Fibroblast of the conjunctiva (primary cell): ENCODE results near the gene KLHL29.

ENCODE experiments used
- DNase-seq: peaks from one replicate; pipeline ENCODE4 v3.0.0-alpha.2; 2010; ENCODE audit warnings: low read depth

Gene KLHL29

DNA sequence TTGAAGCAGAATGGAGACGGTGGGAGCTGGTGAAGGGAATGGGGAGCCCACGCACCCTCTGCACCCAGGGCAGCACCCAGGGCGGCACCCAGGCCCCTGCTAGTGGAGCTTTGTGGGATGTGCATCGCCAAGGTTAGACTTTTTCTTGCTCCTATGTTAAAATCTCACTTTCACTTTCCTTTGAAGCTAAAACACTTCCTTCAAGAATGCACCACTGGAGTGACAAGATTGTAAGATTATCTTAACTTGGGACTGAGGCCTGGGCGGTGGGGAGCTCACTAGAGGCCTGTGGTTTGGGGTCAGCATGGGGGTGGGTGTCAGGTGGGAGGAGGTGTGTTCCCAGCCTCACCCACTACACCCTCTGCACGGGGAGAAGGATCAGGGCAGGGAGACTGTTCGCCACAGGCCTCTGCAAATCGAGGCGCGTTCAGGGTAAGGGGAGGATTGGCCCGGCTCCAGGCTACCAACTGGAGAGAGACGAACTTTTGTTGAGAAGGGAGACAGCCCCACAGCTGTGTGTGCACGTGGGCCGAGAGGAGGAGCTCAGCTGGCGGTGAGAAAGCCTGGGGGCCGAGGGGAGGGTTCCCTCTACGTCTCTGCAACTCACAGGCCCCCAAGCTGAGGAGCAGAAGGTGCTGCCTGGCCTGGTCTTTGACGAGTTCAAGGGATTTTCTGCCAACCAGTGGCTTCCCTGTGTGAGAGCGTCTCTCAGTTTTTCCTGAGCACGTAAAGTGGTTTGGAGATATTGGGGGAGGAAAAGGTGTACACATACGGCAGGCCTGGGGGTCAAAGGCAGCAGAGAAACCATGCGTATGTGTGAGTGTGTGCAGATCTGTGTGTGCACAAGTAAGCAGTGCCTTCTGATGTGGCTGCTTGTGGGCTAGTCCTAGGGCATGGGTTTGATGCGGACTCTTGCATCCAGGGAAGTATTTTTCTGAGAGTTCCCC is 147.7 kb downstream of the KLHL29 start:
- DNase-seq, result no peak

DNA sequence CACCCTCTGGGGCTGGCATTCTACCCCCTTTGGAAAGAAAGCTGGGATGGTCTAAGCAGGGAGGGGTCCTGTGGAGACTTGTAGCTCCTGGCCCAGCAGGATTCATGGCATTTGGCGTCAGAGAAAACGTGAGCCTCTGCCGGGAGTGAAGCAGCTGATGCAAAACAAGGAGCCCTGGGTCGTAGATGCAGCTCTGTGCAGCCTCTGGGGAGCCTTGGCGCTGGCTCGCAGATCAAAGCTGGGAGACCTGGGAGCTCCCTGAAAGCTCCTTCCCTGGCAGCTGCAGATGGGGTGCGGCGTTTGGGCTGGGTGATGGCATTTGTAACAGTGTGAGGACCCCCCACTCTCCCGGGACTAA is 148.3 kb downstream of the KLHL29 start:
- no peak for DNase-seq

DNA sequence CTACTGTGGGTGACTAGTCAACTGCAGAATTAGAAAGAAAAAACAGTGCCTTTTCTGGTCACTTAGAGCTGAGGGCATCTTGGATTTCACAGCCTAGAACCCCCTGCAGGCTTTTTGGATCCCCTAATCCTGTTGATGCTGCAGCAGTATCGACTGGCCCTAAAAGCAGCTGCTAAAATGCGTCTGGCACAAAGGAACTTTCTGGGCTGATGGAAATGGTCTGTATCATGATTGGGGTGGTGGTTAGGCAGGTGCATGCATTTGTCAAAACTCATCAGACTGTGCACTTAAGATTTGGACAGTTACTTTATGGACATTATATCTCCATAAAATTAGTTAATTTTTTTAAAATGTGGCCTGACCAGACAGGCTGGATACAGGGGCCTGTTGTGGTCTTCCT is 149.8 kb downstream of the KLHL29 start:
- DNase-seq, result no peak

DNA sequence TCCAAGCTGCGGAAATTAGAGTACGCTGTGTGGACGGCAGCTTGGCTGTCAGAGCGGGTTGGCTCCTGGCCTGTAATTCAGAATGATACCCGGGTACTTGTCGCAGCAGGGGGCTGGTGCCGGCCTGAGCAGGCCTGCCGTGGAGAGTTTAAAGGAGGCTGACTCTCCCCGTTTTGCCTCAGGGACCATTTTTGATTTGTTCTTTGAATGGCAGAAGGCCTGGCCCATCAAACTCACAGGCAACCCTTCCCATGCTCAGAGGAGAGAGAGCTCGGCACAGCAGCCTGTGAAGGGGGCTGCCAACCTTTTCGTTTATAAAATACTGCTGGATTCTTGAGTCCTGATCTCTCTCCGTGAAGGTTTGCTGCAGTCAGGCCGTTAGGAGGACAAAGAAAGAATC is 151.3 kb downstream of the KLHL29 start:
- no peak for DNase-seq

DNA sequence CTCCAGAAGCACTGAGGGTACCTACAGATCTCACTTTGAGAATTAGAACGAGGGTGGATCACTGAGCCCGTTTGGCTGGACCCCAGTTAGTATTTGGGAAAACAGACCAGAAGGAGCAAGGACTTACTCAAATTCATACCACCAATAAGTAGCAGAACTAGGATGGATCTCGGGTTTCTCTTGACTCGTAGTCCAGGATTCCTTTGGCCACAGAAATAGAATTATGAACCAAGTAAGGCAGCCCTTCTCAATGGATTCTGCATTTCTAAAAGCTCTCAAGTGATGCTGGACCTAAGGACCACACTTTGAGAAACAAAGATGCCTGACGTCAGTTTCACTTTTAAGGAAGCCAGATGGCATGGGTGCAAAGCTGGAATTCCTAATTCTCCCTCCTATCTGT is 153.0 kb downstream of the KLHL29 start:
- no peak for DNase-seq

DNA sequence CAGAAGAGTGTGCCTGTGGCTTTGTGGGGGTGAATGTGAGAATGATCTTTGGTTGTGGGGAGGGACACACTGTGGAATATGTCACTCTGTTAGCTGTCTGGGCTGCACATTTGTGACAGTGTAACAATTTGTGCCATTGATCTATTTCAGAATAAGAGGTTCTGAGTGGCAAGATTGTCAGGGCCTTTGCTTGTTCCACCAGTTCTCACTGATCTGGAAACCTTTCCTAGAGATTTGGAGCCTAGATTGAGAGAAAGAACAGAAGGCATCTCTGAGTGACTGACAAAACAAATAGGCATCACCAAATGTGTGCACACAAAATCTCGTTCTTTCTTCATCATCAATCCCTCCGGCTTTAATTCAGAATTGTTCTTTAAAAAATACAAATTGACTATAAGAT is 153.6 kb downstream of the KLHL29 start:
- no peak for DNase-seq

DNA sequence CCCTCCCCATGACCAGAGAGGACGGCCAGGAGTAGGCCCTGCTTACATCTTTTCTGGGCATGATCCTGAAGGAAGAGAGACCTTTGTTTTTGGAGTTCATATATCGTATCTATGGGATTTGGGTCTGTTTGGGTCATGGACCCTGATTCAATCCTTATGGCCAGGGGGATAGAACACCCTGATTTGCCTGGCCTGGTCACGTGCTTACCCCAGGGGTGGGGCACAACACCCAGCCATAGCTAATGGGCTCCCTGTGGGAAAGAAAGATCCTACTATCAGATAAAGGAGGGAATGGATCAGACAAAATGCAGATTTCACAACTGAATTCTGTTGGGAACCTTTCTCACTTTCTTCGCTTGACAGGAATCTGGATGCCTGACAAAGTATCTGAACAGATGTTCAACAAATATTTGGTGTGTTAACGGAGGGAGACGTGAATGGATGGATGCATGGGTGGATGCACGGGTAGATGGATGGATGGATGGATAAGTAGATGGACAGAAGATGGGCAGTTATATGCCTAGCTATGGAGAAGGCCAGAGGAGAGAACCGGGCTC is 155.9 kb downstream of the KLHL29 start:
- DNase-seq, result no peak

DNA sequence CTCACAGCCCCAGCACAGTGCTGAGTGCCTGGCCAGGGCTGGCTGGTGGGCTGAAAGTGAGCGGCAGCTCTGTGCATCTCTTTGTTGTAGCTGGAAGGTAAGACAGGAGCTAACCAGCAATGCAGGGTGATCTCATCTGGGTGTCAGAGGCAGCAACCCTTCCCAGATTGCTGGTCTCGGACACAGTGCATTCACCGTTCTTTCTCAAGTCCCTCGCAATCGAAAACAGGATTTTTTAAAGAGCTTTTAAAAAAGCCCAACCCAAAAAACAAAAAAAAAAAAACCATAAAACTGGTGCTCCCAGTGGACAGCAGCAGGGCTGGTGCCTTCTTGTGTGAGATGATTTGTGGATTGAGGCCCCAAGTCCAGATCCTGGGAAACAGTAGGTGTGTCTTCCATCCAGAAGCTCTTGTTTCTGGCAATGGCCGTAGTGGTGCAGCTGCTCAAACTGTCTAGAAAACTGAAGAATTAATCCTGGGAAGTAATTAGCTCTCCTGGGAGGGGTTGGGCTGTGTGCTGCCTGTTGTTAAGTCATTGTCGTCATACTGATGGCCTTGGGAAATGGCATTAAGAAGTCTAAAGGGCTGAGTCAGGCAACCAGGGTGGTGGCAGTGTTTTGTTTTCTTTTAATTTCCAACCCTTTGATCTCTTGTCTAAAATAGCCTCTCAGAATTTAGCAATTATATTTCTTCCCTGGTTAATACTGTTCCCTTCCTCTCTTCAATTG is 156.7 kb downstream of the KLHL29 start:
- DNase-seq, result no peak

DNA sequence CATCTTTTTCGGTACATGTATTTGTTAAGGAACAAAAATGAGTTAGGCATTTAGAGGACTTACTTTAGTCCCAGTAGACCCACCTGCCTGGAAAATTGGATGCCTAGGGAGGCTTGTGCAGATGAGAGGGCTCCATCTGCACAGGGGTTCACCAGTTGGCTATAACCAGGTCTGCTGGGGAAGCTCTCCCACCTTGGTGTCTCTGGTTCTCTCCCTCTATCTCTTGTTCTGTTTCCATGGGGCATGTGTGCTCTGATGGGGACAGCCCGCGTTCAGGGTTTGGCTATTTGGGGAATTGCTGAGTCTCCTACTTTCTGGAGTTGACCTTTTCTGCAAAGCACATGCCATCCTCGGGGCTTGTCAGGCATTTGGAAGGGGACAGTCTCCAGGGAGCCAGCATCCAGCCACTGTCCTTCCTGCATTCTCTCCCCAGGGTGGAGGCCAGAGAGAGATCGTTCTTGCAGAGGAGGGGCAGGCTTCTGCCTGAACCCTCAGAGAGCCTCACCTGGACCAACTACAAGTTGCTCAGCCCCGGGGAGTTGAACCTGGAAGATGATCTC is 157.3 kb downstream of the KLHL29 start:
- no peak for DNase-seq

DNA sequence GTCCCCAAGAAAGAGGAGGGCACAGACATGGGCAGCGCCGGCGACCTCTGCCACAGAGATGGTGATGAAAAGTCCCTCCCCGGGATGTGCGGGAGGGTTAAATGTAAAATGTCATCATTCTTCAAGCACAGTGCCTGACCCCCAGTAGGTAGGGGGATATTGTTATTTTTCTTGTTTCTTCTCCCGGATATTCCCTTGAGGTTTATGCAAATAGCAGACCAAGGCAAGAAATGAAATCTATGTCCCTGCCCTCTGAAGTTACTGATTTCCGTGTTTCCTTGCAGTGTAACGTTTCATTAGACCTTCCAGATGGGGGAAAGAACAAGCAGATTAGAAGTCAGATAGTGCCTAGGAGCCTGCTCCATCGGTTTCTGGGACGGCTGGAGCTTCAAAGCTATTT is 158.3 kb downstream of the KLHL29 start:
- DNase-seq, result no peak

DNA sequence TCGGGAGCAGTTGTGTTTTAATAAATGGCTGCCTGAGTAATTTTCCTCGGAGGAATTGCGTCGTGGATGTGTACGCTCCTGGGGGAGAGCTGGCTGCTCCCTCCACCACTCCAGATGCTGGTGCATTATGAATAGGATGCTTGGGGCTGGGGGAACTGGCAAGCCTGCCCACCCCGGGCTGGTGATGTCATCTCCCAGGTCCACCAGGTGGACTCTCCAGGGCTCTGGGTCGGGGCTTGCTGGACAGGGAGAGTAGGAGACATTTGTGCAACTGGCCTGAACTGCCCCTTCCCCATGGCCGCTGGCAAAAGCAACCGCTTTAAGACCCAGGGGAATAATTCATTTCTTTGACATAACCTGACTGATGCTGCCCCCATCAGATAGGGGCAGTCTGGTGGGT is 158.7 kb downstream of the KLHL29 start:
- no peak for DNase-seq

DNA sequence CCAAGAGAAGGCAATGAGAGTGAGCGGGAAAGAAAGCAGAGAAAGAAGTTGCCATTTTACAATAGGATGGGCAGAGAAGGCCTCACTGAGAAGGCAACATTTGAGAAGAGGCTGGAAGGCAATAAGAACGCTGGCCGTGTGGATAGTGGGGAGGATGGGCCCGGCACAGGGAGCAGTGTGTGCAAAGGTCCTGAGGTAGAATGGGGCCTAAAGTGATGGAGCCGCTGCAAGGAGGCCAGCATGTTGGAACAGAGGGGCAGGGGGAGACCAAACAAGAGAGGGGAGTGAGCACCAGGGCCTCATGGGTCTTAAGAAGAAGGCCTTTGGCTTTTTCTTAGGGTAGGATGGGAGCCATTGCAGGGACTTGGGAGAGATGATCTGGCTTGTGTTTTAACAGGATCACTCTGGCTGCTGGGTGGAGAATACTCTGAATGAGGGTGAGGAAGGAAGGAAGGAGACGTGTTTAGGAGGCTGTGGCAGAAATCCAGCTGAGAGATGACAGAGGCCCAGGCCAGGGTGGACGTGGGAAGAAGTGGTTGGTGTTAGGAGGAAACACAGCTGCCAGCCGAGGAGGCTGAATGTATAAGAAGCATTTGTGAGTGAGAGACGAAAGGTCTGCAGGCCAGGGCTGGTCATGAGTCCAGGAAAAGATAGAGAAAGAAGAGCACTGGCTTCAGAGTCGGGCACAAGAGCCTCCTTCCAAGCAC is 159.8 kb downstream of the KLHL29 start:
- DNase-seq, result no peak

DNA sequence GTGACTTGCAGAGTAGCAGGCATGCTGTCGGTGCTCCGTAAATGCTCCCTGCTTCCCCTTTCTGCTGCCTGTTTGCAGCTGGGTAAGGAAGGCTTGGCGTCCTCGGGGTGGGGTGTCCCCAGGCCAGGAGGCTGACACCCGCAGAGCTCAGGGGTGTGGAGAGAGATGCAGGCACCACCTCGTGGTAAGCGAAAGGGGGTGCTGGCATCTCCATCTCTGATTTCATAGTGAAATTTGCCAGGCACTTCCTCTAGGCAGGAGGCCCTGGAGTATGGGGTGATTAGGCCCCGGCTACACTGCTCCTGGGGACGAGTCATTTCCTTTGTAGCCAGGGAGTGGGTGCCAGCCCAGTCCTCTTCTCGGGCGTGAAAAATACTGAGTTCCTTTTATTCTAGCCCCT is 160.4 kb downstream of the KLHL29 start:
- DNase-seq, result no peak

DNA sequence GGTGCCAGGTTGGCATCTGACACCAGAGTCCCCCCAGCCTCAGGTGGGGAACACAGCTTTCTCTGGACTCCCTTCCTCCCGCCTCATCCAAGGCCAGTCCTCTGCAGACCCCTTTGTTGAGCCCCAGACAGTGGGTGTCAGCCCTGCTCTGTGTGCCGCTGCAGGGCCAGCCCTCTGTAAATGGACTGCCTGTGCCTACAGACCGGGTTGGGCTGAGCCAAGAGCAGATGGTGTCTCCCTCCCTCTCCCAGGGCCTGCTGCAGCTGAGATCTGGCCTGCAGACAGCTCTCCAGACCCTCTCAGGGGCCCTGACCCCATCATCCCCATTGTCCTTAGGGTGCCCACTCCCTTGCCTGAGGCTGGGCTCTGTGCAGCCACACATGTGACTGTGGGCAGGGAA is 160.8 kb downstream of the KLHL29 start:
- no peak for DNase-seq

DNA sequence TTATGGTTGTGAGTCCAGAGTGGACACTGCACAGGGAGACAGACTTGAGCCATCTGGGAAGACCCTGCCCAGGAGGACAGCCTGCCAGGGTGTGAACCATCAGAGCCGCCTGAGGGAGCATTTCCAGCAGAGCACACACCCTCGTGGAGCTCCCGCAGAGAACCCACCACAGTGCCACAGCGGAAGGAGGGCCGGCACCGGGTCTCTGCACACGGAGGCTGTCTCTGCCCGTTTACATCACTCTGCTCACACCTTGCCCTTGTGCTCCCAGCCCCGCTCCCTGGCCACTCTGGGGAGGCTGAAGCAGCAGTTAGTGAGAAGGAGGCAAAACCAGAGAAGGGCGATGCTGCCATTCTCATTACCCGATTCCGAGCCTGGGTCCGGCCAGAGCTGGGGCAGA is 161.9 kb downstream of the KLHL29 start:
- DNase-seq, result no peak

DNA sequence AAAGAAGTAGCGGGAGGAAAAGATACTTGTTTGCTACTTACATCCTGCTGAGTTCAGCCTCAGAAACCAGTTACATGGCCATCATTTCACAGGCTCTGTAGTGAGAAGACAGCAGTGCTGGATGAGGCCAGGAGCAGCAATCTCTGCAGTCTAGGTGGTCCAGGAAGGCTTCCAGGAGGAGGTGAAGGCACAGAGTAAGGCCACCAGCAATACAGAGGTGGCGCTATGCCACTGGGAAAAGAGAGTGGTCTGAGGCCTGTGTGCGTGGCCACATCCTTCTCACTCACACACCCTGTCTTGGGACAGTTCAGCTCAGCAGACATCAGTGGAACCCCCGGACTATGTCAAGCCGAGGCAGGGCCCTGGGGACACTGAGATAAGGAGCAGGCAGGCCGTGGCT is 162.7 kb downstream of the KLHL29 start:
- DNase-seq, result no peak

DNA sequence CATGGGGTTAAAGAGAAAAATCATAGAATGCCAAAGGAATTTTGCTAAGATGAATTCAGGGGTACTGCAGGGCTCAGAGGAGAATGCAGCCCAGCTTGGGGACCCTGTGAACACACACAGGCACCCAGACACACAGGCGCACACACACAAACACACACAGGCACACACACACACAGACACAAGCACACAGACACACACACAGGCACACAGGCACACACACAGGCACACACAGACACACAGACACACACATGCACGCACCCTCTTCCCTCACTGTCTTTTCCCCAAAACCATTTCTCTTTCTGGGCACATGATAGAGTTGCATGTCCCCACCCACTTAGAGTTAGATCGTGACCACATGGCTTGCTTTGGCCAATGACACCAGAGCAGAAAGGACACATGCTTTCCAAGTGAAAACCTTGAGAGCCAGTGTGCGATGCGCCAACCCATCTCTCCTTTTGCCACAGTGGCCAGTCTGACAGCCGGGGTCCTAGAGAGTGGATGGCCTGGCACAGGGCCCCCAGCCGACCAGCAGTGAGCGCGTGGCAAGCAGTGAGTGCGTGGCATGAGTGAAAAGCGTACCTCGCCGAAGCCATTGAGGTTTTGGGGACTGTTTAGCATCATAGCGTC is 163.3 kb downstream of the KLHL29 start:
- DNase-seq, result no peak

DNA sequence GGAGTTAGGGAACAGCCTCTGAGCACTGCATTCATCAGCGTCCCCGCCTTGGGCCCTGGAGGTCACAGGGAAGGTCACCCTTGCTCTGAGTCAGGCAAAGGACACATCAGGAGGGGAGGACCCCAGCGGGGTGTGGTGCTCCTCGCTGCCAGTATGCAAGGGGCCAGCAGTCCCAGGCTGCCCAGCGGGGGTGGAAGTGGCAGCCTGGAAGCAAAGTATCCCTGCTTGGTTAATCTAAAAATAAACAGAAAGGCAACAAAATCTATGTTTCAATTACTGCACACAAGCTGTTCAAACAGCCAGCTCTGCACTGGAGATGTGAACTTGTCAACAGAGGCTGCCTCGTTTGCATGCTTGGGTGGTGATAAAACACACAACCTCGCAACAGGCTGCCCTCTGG is 164.1 kb downstream of the KLHL29 start:
- no peak for DNase-seq

DNA sequence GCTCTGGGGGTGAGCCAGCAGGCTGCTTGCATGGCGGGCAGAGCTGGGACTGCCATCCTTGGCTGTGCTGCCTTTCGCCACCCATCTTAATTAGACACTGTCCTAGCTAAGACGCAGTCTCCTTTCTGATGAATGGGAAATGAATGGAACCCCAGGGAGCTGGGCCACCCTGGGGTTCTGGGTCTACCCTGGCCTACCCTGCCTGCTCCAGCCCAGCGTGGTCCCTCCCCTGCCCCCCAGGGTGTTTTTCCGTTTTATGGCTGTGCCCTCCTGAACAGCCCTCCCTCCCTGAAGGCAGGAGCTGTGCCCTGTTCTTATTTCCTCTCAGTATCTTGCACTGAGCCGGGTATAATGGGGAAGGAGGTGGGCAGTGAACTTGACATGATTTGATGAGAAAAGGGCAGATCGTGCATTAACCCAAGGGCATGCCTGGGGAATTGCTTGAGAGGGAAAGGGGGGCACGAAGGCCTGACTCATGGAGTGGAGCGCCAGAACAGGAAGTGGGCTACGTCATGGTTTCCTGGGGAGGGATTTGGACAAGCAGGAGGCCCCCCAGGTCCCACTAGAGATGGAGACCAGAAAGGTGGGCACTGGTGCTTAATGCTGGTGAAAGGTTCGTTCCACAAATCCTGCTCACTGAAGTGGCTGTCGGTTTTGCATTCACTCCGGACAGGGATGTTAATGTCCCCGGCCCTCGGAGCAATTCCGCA is 165.0 kb downstream of the KLHL29 start:
- DNase-seq, result no peak

DNA sequence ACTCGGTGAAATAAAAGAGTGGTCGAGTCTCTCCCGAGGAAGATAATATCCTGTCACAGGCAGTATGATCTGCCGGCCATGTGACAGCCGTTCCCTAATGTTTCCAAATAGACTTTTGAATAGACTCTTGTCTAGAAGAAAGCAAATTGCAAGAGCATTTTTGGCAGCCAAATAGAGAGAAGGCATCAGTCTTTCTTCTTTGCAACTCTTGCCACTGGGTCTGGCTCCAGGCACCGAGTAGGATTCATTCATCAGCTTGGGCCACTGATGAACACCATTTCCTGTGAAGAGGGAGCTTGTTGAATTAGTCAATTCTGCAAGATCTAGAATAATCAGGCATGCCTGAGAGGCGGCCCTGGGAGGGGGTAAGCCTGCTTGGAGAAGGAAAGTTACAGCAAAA is 165.6 kb downstream of the KLHL29 start:
- DNase-seq, result no peak

DNA sequence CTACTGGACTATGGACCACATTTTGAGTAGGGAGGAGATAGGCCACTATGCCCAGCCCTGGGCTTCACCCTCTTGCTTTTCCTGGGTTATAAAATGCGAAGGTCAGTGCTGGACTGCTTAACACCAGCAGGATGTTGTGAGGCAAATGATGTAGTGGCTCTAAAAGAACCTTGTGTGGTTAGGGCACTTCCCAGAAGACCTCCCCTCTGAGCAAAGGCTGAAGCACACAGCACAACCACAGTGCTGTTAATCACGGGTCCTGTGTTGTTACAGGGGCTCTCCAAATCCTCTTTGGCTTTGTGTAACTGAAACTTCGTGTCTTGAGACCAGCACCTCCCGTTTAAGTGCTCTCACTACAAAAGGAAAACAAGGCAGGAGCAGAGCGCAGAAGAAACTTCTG is 166.9 kb downstream of the KLHL29 start:
- DNase-seq, result no peak
